Esophagus squamous epithelium (tissue), 5 donors: ENCODE results near the gene CAMSAP3. TPM values are rescaled to one million over a fixed set of nuclear protein-coding genes. Genes with fewer than 3 reads are reported as not detected.
"Not testable (repeated sequence)": the region's sequence is repeated elsewhere in the genome, so short reads cannot be mapped to it uniquely, and the experiment has no call there.

Experiments used
- DNase-seq: peaks from one replicate; lab custom pipeline; 2025; lab: John Stamatoyannopoulos, UW
- H3K27ac ChIP-seq, 4 donors: fragments of 200-600 bp; sonication (generic); one replicate each; pipeline ENCODE4 v1.5.1; 2016 to 2019; ENCODE audit warnings: mild to moderate bottlenecking in 1 of 4
- H3K27me3 ChIP-seq, 4 donors: fragments of 200-600 bp; sonication (generic); 1 replicate in 3 of 4; 2 replicates in 1 of 4; pipeline versions ENCODE4 v1.5.1 to v1.6.0; 2017 to 2021; ENCODE audit warnings: antibody characterized with exemption in 1 of 4
- H3K36me3 ChIP-seq, 3 donors: fragments of 200-600 bp; sonication (generic); one replicate each; pipeline ENCODE4 v1.5.1; 2016 to 2019
- H3K4me1 ChIP-seq, 3 donors: fragments of 200-600 bp; sonication (generic); one replicate each; pipeline ENCODE4 v1.5.1; 2017 to 2019
- H3K4me3 ChIP-seq, 4 donors: fragments of 200-600 bp; sonication (generic); 1 replicate in 3 of 4; 2 replicates in 1 of 4; pipeline ENCODE4 v1.5.1; 2016 to 2019; ENCODE audit warnings: mild to moderate bottlenecking in 2 of 4, moderate library complexity in 1 of 4
- H3K9me3 ChIP-seq, 3 donors: fragments of 200-600 bp; sonication (generic); one replicate each; pipeline ENCODE4 v1.5.1; 2016 to 2019
- POLR2A ChIP-seq, 4 donors: fragments of 450-650 bp; IDR thresholded peaks; one replicate each; pipeline ENCODE4 v1.6.1; 2017; ENCODE audit warnings: antibody characterized with exemption in 4 of 4, mild to moderate bottlenecking in 4 of 4, moderate library complexity in 3 of 4
- WGBS, 2 donors: methylation state at CpG; one replicate each; pipeline ENCODE4 v1.1.5; 2018; 5-methylcytosine and 5-hydroxymethylcytosine counted together
- intact Hi-C: fragments of 100-400 bp; cut with DNase I; formaldehyde crosslinking; loops from one replicate; pipeline ENCODE4 v1.15.0; 2022
- total RNA-seq, 4 donors: library from RNA; depleted of rRNA; stranded (reverse); fragments of >200 nt; gene quantifications; one replicate each; pipeline ENCODE4 v1.1.0, GENCODE V29; 2016
- TF ChIP-seq, protein P1 (sequence below), 6 experiments: fragments of 450-650 bp in 4 of 6; fragments of 200-600 bp in 2 of 6; sonication (generic) in 2 of 6; IDR thresholded peaks; one replicate each; pipeline ENCODE4 v1.5.1; 2016 to 2019; ENCODE audit warnings: antibody characterized with exemption in 6 of 6, mild to moderate bottlenecking in 4 of 6, moderate library complexity in 4 of 6
- donor health status: DM: yes; HTN: yes; CAD: no.

Gene CAMSAP3
- total RNA-seq, 4 donors from 2014 or later: 9.3 to 45.5 (median 14.1) TPM

DNA sequence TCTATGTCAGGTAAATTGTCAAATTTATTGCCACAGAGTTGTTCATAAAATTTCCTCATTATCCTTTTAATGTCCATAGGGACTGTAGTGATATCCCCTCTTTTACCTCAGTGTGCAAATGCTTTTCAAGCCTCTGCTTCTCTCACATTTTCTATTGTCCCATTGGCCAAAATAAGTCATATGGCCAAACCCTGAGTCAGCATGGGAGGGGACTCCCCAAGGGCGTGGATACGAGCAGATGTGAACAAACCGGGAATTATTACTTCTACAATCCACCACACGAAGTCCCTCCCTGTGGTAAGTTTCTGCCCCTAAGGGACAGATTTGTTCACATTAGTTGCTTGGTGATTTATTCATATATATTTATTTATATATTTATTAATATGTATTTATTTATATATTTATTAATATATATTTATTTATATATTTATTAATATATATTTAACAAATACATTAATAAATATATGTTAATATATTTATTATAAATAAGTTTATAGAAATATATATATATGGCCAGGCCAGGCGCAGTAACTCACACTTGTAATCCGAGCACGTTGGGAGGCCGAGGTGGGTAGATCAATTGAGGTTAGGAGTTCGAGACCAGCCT is 20.1 kb upstream of the CAMSAP3 start:
- peaks cover 0 to 13% (median 0%) of the 10 kb centered on the region in 4 donors for H3K27me3 ChIP-seq
- no peaks in the 10 kb centered on the region for H3K9me3 ChIP-seq
- no peak for DNase-seq
- H3K27ac ChIP-seq: no peak overlapping the region
- intact Hi-C loops: no loop called here
- H3K4me1 ChIP-seq: no peaks in the 10 kb centered on the region
- H3K4me3 ChIP-seq: no peak overlapping the region
- no peaks in the 10 kb centered on the region for H3K36me3 ChIP-seq
- WGBS, 2 donors: 61 to 66% methylated on average over 9 of the region's 9 CpGs
- TF ChIP-seq POLR2A (IDR thresholded peaks at IDR 0.05): no peak
- TF ChIP-seq, protein P1, sequence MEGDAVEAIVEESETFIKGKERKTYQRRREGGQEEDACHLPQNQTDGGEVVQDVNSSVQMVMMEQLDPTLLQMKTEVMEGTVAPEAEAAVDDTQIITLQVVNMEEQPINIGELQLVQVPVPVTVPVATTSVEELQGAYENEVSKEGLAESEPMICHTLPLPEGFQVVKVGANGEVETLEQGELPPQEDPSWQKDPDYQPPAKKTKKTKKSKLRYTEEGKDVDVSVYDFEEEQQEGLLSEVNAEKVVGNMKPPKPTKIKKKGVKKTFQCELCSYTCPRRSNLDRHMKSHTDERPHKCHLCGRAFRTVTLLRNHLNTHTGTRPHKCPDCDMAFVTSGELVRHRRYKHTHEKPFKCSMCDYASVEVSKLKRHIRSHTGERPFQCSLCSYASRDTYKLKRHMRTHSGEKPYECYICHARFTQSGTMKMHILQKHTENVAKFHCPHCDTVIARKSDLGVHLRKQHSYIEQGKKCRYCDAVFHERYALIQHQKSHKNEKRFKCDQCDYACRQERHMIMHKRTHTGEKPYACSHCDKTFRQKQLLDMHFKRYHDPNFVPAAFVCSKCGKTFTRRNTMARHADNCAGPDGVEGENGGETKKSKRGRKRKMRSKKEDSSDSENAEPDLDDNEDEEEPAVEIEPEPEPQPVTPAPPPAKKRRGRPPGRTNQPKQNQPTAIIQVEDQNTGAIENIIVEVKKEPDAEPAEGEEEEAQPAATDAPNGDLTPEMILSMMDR (IDR thresholded peaks at IDR 0.05): no peak

GRCh38 chr19:7577422-7577821 is 18.2 kb upstream of the CAMSAP3 start:
- H3K4me1 ChIP-seq, H3K4me3 ChIP-seq, H3K36me3 ChIP-seq, H3K27ac ChIP-seq, H3K9me3 ChIP-seq, DNase-seq, intact Hi-C loops: not testable (repeated sequence)
- 85 to 95% methylated on average over 1 of the region's 1 CpG for WGBS, 2 donors
- peaks cover 0 to 17% (median 0%) of the 10 kb centered on the region in 4 donors for H3K27me3 ChIP-seq

DNA sequence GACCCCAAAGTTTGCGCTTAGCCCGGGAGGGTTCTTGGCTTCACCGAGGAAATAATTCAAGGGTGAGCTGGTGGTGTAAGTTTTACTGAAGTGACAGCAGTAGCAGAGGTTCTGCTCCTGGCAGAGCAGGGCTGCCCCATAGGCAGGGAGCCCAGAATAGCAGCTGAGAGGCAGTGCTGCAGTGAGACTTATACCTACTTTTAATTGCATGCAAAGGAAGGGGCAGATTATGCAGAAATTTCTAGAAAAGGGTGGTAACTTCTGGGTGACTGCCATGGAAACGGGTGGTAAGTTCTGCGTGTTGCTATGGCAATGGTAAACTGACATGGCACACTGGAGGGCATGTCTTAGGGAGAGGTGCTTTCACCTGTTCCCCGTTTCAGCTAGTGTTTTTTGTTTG is 17.5 kb upstream of the CAMSAP3 start:
- TF ChIP-seq POLR2A (IDR thresholded peaks at IDR 0.05): no peak
- TF ChIP-seq, protein P1 (IDR thresholded peaks at IDR 0.05): no peak
- Histone ChIP-seq H3K36me3 (no peaks in the 10 kb centered on the region), H3K27me3 (peaks cover 0 to 18% (median 0%) of the 10 kb centered on the region in 4 donors), H3K4me1 (peaks cover 0 to 5% (median 0%) of the 10 kb centered on the region in 3 donors), H3K27ac (no peak overlapping the region), H3K4me3 (no peak overlapping the region), H3K9me3 (no peaks in the 10 kb centered on the region)
- intact Hi-C loops: no loop called here
- DNase-seq: no peak
- 51 to 55% methylated on average over 6 of the region's 6 CpGs for WGBS, 2 donors

DNA sequence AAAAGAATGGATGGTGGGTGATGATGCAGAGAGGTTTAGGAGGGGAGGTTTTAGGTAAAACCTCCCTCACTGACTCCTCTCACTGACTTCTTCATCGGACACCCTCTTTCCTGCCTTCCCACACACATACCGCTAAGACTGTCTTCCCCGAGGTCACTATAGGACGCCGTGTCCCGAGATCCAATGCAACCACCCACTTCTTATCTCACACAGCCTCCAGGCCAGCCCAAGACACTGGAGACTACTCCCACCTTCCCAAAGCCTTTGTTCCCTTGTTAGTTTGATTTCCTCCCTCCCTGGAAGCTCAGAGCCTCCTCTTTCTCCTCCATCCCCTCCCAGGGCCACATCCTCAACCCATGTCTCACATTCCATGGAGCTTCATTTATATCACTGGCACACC is 16.5 kb upstream of the CAMSAP3 start:
- Histone ChIP-seq H3K27me3 (peaks cover 0 to 18% (median 0%) of the 10 kb centered on the region in 4 donors), H3K4me1 (peaks cover 0 to 5% (median 0%) of the 10 kb centered on the region in 3 donors), H3K4me3 (no peak overlapping the region), H3K36me3 (no peaks in the 10 kb centered on the region), H3K27ac (no peak overlapping the region), H3K9me3 (no peaks in the 10 kb centered on the region)
- 55 to 67% methylated on average over 6 of the region's 6 CpGs for WGBS, 2 donors
- no peak for TF ChIP-seq POLR2A (IDR thresholded peaks at IDR 0.05)
- TF ChIP-seq, protein P1 (IDR thresholded peaks at IDR 0.05): no peak
- DNase-seq: no peak
- intact Hi-C loops: no loop called here

- Histone ChIP-seq H3K4me3 (no peak overlapping the region), H3K27ac (no peak overlapping the region), H3K36me3 (no peaks in the 10 kb centered on the region), H3K27me3 (peaks cover 0 to 11% (median 0%) of the 10 kb centered on the region in 4 donors), H3K9me3 (no peaks in the 10 kb centered on the region), H3K4me1 (peaks cover 0 to 11% (median 0%) of the 10 kb centered on the region in 3 donors)
- intact Hi-C loops: no loop called here
- WGBS, 2 donors: 35% methylated on average over 10 to 11 of the region's 11 CpGs
- TF ChIP-seq POLR2A (IDR thresholded peaks at IDR 0.05): no peak
- TF ChIP-seq, protein P1 (IDR thresholded peaks at IDR 0.05): no peak
- no peak for DNase-seq
Observed at GRCh38 chr19:7582446-7582845, 13.2 kb upstream of the CAMSAP3 start.
